Duodenal mucosa (tissue), 2 donors: ENCODE measurements around the gene NOP9.

Experiments used
- H3K27ac ChIP-seq: one replicate; pipeline ENCODE4 v1.7.0; 2013; ENCODE audit warnings: low read depth, low read length
- H3K27me3 ChIP-seq, 2 donors: one replicate each; pipeline ENCODE4 v1.7.0; 2013; ENCODE audit warnings: low read length in 2 of 2, control low read depth in 1 of 2; ENCODE audit not compliant: insufficient read depth in 2 of 2, control insufficient read depth in 1 of 2
- H3K36me3 ChIP-seq, 2 donors: one replicate each; pipeline ENCODE4 v1.7.0; 2013; ENCODE audit warnings: low read length in 2 of 2, control low read depth in 1 of 2; ENCODE audit not compliant: insufficient read depth in 2 of 2, control insufficient read depth in 1 of 2
- H3K4me1 ChIP-seq, 2 donors: one replicate each; pipeline ENCODE4 v1.7.0; 2013; ENCODE audit warnings: low read length in 2 of 2, control low read depth in 1 of 2; ENCODE audit not compliant: insufficient read depth in 2 of 2, control insufficient read depth in 1 of 2
- H3K4me3 ChIP-seq, 2 donors: one replicate each; pipeline ENCODE4 v1.7.0; 2013; ENCODE audit warnings: low read length in 2 of 2, low read depth in 1 of 2
- H3K9ac ChIP-seq, 2 donors: one replicate each; pipeline ENCODE4 v1.7.0; 2013; ENCODE audit warnings: low read length in 2 of 2, low read depth in 1 of 2
- H3K9me3 ChIP-seq, 2 donors: one replicate each; pipeline ENCODE4 v1.7.0; 2013; ENCODE audit warnings: low read length in 2 of 2, control low read depth in 1 of 2; ENCODE audit not compliant: control insufficient read depth in 1 of 2

NOP9 gene

GRCh38 chr14:24264298-24264697, 35.4 kb upstream of the NOP9 start:
- H3K27me3 ChIP-seq: no peaks in the 10 kb centered on the region
- H3K9me3 ChIP-seq: no peaks in the 10 kb centered on the region
- H3K27ac ChIP-seq: no peak overlapping the region
- no peaks in the 10 kb centered on the region for H3K4me1 ChIP-seq
- H3K4me3 ChIP-seq: no peak overlapping the region
- no peak overlapping the region for H3K9ac ChIP-seq
- H3K36me3 ChIP-seq: peaks cover 22 to 47% of the 10 kb centered on the region in 2 donors

DNA sequence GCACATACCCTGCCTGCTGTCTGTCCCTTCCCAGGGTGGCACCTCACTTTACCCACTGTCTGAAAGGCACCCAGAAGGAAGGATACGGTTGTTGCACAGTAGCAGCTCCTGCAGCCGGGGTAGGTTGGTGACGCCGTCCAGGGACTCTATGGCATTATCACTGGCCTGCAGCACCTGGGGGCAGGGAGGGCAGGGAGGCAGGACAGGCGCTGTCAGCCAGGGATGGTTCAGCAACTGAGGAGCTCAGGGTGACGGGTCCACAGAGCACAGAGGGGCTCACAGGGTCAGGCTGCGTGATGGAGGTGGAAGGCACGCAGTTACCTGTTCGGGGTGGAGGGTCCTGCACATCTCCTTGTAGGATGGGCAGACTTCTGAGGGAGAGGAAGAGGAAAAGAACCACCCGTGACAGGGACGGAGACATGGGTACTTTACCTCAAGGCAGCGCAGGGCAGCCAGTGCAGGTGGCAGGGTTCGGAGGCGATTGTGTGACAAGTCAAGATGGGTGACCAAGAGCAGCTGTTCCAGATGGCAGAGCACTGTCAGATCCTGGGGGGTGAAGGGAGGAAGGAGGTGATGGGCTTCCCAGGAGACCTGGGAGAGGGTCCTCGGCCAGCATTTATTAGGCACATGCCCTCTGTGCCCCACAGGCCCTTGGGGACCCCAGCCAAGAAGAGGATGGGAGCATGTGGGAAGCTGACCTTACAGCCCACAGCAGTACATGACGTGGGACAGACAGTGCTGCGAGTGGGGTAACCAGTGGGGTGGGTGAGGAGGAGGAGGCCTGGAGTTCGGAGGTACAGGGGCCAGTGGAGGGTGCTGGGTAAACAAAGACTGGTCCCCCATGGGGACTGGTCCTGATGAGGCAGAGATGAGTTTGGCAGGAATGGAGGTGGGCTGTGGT, 33.1 kb upstream of the NOP9 start:
- Histone ChIP-seq H3K27me3 (no peaks in the 10 kb centered on the region), H3K27ac (no peak overlapping the region), H3K9me3 (no peaks in the 10 kb centered on the region), H3K4me1 (peaks cover 4 to 6% of the 10 kb centered on the region in 2 donors), H3K36me3 (peaks cover 22 to 53% of the 10 kb centered on the region in 2 donors), H3K4me3 (no peak overlapping the region), H3K9ac (no peak overlapping the region)

DNA sequence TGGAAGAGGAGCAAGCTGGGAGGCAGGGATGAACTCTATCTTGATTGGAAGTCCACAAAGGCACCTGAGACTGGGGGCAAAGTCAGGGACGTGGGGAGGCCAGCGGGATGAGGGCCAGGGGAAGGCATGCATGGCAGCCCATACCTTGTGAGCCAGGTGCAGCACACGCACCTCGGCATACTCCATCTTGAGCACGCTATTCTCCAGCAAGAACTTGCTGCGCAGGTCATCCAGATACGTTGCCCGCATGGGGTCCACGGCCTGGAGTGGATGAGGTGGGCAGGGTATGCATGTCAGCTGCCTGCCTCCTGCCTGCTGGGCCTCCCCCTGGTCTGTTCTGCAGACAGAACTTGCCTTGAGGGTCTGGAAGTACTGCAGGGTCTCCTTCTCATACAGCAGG, 32.1 kb upstream of the NOP9 start:
- H3K4me3 ChIP-seq: no peak overlapping the region
- peaks cover 22 to 53% of the 10 kb centered on the region in 2 donors for H3K36me3 ChIP-seq
- peaks cover 13% of the 10 kb centered on the region in 2 donors for H3K4me1 ChIP-seq
- no peaks in the 10 kb centered on the region for H3K9me3 ChIP-seq
- H3K9ac ChIP-seq: no peak overlapping the region
- H3K27me3 ChIP-seq: no peaks in the 10 kb centered on the region
- no peak overlapping the region for H3K27ac ChIP-seq

GRCh38 chr14:24268225-24268624, 31.4 kb upstream of the NOP9 start:
- Histone ChIP-seq H3K4me1 (peaks cover 13 to 17% of the 10 kb centered on the region in 2 donors), H3K9me3 (no peaks in the 10 kb centered on the region), H3K4me3 (no peak overlapping the region), H3K27me3 (no peaks in the 10 kb centered on the region), H3K9ac (no peak overlapping the region), H3K27ac (no peak overlapping the region), H3K36me3 (peaks cover 22 to 53% of the 10 kb centered on the region in 2 donors)

GRCh38 chr14:24269368-24269767, 30.3 kb upstream of the NOP9 start:
- H3K9ac ChIP-seq: no peak overlapping the region
- no peak overlapping the region for H3K27ac ChIP-seq
- H3K4me3 ChIP-seq: no peak overlapping the region
- peaks cover 18 to 26% of the 10 kb centered on the region in 2 donors for H3K4me1 ChIP-seq
- H3K36me3 ChIP-seq: peaks cover 22 to 50% of the 10 kb centered on the region in 2 donors
- no peaks in the 10 kb centered on the region for H3K27me3 ChIP-seq
- H3K9me3 ChIP-seq: no peaks in the 10 kb centered on the region

DNA sequence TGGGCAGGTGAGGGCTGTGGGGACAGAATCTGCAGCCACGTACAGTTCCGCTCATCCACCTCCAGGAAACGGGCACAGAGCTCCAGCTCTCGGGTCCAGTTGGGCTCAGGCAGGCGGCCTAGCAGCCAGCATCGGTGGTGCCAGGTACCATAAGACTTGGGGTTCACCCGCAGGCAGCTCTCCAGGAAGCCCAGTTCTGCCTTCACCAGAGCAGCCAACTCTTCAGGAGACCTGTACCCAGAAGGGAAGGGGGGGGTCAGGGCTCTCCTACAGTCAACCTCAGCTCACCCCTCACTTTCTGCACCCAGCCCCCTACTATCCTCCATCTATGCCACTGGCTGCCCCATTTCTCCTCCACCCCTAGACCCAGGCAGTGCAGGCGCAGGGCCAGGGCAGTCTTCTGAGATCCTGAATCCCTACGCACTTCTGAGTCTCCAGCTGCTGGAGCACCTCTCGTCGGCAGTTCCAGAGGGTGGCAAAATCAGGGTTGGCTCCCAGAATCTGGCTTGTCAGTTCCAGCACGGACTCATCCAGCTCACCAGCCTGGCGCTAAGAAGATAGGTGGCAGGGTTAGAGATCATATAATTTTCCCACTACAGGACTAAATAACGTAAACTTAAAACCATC, 29.6 kb upstream of the NOP9 start:
- Histone ChIP-seq H3K27ac (no peak overlapping the region), H3K9me3 (no peaks in the 10 kb centered on the region), H3K36me3 (peaks cover 22 to 46% of the 10 kb centered on the region in 2 donors), H3K9ac (no peak overlapping the region), H3K4me1 (peaks cover 18 to 27% of the 10 kb centered on the region in 2 donors), H3K27me3 (no peaks in the 10 kb centered on the region), H3K4me3 (no peak overlapping the region)

- H3K4me3 ChIP-seq: peak overlapping the region; percentile 91 to 94
- peak overlapping the region; percentile 96 to 98 for H3K9ac ChIP-seq
- peaks cover 18 to 27% of the 10 kb centered on the region in 2 donors for H3K4me1 ChIP-seq
- peaks cover 22 to 40% of the 10 kb centered on the region in 2 donors for H3K36me3 ChIP-seq
- no peaks in the 10 kb centered on the region for H3K27me3 ChIP-seq
- no peaks in the 10 kb centered on the region for H3K9me3 ChIP-seq
- H3K27ac ChIP-seq: peak overlapping the region; percentile 96
Observed at GRCh38 chr14:24270537-24271133, 29.0 kb upstream of the NOP9 start.

DNA sequence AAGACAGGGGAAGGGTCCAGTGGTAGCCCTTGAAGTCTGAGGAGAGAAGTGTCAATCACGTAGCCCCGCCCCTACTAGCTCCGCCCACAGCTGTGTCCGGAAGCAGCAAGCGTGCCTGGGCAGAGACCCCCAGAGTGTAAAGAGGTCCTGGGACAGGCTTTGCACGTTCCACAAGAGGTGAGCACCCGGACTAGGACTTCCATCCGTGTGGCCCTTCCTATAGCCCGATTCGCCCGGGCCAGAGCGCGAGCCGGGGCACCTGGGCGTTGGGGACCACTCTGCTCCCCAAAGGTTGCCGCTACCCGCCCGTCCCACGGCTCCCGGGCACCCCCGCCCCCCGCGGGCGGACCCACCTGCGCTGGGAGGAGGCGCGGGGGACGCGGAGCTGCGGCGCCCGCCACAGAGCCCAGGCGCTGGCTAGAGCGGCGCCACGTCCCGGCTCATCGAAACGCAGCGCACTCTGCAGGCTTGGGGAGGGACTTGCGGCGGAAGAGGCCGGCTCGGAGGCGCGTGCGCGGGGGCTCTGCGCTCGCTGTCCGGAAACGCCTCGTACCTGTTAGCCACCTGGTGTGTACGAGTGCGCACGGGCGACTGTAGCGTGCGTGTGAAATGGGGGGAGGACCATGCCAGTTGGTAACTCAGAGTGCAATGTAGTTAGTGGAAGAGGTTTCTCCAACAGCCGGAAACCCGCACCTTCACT, 28.4 kb upstream of the NOP9 start, which contains the start of gene RABGGTA:
Gene RABGGTA (minus strand): TSS at position 464 of the 700 bp plus-strand sequence. CDS start 482 bp downstream, outside the sequence.
- H3K4me1 ChIP-seq: peaks cover 20 to 27% of the 10 kb centered on the region in 2 donors
- H3K9me3 ChIP-seq: no peaks in the 10 kb centered on the region
- H3K36me3 ChIP-seq: peaks cover 18 to 33% of the 10 kb centered on the region in 2 donors
- H3K4me3 ChIP-seq: peak within 1 kb of the TSS; percentile 91 to 94
- H3K27me3 ChIP-seq: no peaks in the 10 kb centered on the region
- H3K27ac ChIP-seq: peak within 1 kb of the TSS; percentile 96
- H3K9ac ChIP-seq: peak within 1 kb of the TSS; percentile 96 to 98

GRCh38 chr14:24271834-24272263, 27.8 kb upstream of the NOP9 start:
- Histone ChIP-seq H3K4me3 (peak overlapping the region; percentile 91 to 94), H3K36me3 (peaks cover 13 to 28% of the 10 kb centered on the region in 2 donors), H3K9ac (peak overlapping the region; percentile 96 to 98), H3K4me1 (peaks cover 20 to 27% of the 10 kb centered on the region in 2 donors), H3K27me3 (no peaks in the 10 kb centered on the region), H3K9me3 (no peaks in the 10 kb centered on the region), H3K27ac (peak overlapping the region; percentile 96)
